H1 (cell line): Measurements from ENCODE around the gene TRIOBP. TPM values are rescaled to one million over a fixed set of nuclear protein-coding genes. Genes with fewer than 3 reads are reported as not detected.

ENCODE experiments used
- CTCF ChIA-PET: fragments of 300-600 bp; sonication (Branson Sonifier 250); formaldehyde crosslinking; loops from one replicate; lab custom pipeline; 2021; ENCODE audit not compliant: partially characterized antibody; lab: Charles Lee
- POLR2A ChIA-PET: fragments of 300-600 bp; sonication (Branson Sonifier 250); formaldehyde crosslinking; loops from one replicate; lab custom pipeline; 2021; ENCODE audit warnings: inconsistent platforms; ENCODE audit not compliant: partially characterized antibody; lab: Charles Lee
- DNase-seq, 2 experiments: peaks; one replicate each; pipeline versions ENCODE4 v3.0.0 to v3.0.0-alpha.2; 2010 to 2022; ENCODE audit warnings: low spot score in 2 of 2, low read depth in 1 of 2, mixed read lengths in 1 of 2
- FAIRE-seq: peaks from 2 replicates; lab custom pipeline; 2011; peaks lifted over from hg19 to GRCh38; lab: Jason Lieb, UNC
- H2AFZ ChIP-seq: 2 replicates; pipeline ENCODE4 v1.8.1; 2012; ENCODE audit warnings: low read length, inconsistent platforms
- H2AK5ac ChIP-seq: 2 replicates; pipeline ENCODE4 v1.6.1; 2013; ENCODE audit warnings: low read depth, low read length
- H2BK120ac ChIP-seq: replicated peaks from 2 replicates; pipeline ENCODE3; 2013; ENCODE audit warnings: low read depth, low read length, inconsistent platforms
- H2BK12ac ChIP-seq: 2 replicates; pipeline ENCODE4 v1.6.1; 2013; ENCODE audit warnings: low read depth, low read length
- H2BK15ac ChIP-seq: 2 replicates; pipeline ENCODE4 v1.6.1; 2013; ENCODE audit warnings: low read length
- H2BK20ac ChIP-seq: 2 replicates; pipeline ENCODE4 v1.6.1; 2013; ENCODE audit warnings: low read length
- H2BK5ac ChIP-seq: 2 replicates; pipeline ENCODE4 v1.6.1; 2013; ENCODE audit warnings: low read depth, low read length
- H3K14ac ChIP-seq: 2 replicates; pipeline ENCODE4 v1.6.1; 2013; ENCODE audit warnings: inconsistent platforms; ENCODE audit not compliant: insufficient read length
- H3K18ac ChIP-seq: 2 replicates; pipeline ENCODE4 v1.6.1; 2013; ENCODE audit warnings: low read length; ENCODE audit errors: extremely low read depth
- H3K23ac ChIP-seq: 2 replicates; pipeline ENCODE4 v1.6.1; 2013; ENCODE audit warnings: inconsistent platforms; ENCODE audit not compliant: insufficient read length
- H3K23me2 ChIP-seq: 2 replicates; pipeline ENCODE4 v1.6.1; 2013; ENCODE audit warnings: low read depth, low read length
- H3K27ac ChIP-seq: 2 replicates; pipeline ENCODE4 v1.6.1; 2011; ENCODE audit warnings: low read depth, low read length, inconsistent platforms
- H3K27me3 ChIP-seq, 4 experiments: replicated peaks in 1 of 4; 1 replicate in 1 of 4; 2 replicates in 3 of 4; pipeline versions ENCODE4 v1.6.1 to v1.8.1; 2011 to 2013; ENCODE audit warnings: low read length in 3 of 4, mild to moderate bottlenecking in 3 of 4, inconsistent platforms in 2 of 4, mixed read lengths in 2 of 4, moderate library complexity in 1 of 4; ENCODE audit not compliant: control insufficient read depth in 3 of 4, insufficient read depth in 3 of 4; ENCODE audit errors: extremely low read depth in 1 of 4
- H3K36me3 ChIP-seq, 4 experiments: 2 replicates each; pipeline versions ENCODE4 v1.6.1 to v1.8.1; 2011 to 2013; ENCODE audit warnings: mild to moderate bottlenecking in 4 of 4, low read length in 3 of 4, moderate library complexity in 2 of 4, control low read depth in 1 of 4, inconsistent platforms in 1 of 4; ENCODE audit not compliant: insufficient read depth in 4 of 4, control insufficient read depth in 2 of 4
- H3K4ac ChIP-seq: replicated peaks from 2 replicates; pipeline ENCODE3; 2013; ENCODE audit warnings: low read length, low read depth, mixed read lengths, inconsistent platforms; ENCODE audit not compliant: insufficient read length
- H3K4me1 ChIP-seq, 4 experiments: replicated peaks in 1 of 4; 1 replicate in 1 of 4; 2 replicates in 3 of 4; pipeline versions ENCODE4 v1.6.1 to v1.8.1; 2011 to 2013; ENCODE audit warnings: low read length in 3 of 4, inconsistent platforms in 2 of 4, mixed read lengths in 1 of 4; ENCODE audit not compliant: insufficient read depth in 4 of 4, control insufficient read depth in 3 of 4
- H3K4me2 ChIP-seq, 2 experiments: 2 replicates each; pipeline versions ENCODE4 v1.6.1 to v1.8.1; 2011 to 2013; ENCODE audit warnings: low read depth in 2 of 2, low read length in 2 of 2, control low read depth in 1 of 2, inconsistent platforms in 1 of 2, mild to moderate bottlenecking in 1 of 2; ENCODE audit not compliant: insufficient read depth in 1 of 2
- H3K4me3 ChIP-seq, 4 experiments: fragments of 200-600, 300-600 bp in 1 of 4; sonication (generic), shearing (Covaris generic), sonication (Bioruptor Twin) in 1 of 4; 2 replicates each; pipeline versions ENCODE4 v1.5.1 to v1.8.1; 2011 to 2016; ENCODE audit warnings: low read length in 4 of 4, low read depth in 3 of 4, control low read depth in 2 of 4, inconsistent platforms in 2 of 4, mild to moderate bottlenecking in 2 of 4, mixed read lengths in 1 of 4, moderate library complexity in 1 of 4; ENCODE audit not compliant: insufficient read depth in 2 of 4; ENCODE audit errors: extremely low read depth in 1 of 4
- H3K56ac ChIP-seq: replicated peaks from 2 replicates; pipeline ENCODE3; 2013; ENCODE audit warnings: low read depth, mild to moderate bottlenecking, mixed read lengths, low read length, inconsistent platforms; ENCODE audit not compliant: insufficient read length
- H3K79me1 ChIP-seq: 2 replicates; pipeline ENCODE4 v1.6.1; 2013; ENCODE audit warnings: low read depth, low read length, control low read depth
- H3K79me2 ChIP-seq, 2 experiments: 2 replicates each; pipeline versions ENCODE4 v1.6.1 to v1.8.1; 2012 to 2013; ENCODE audit warnings: low read length in 2 of 2, mild to moderate bottlenecking in 2 of 2, inconsistent platforms in 1 of 2; ENCODE audit not compliant: insufficient read depth in 2 of 2, control insufficient read depth in 1 of 2
- H3K9ac ChIP-seq, 4 experiments: replicated peaks in 1 of 4; 1 replicate in 1 of 4; 2 replicates in 3 of 4; pipeline versions ENCODE4 v1.6.1 to v1.8.1; 2011 to 2013; ENCODE audit warnings: low read depth in 3 of 4, low read length in 3 of 4, control low read depth in 2 of 4, mild to moderate bottlenecking in 2 of 4, moderate library complexity in 2 of 4, inconsistent platforms in 1 of 4; ENCODE audit errors: extremely low read depth in 1 of 4
- H3K9me3 ChIP-seq, 2 experiments: 2 replicates each; pipeline versions ENCODE4 v1.6.1 to v1.8.1; 2012 to 2013; ENCODE audit warnings: mild to moderate bottlenecking in 2 of 2, moderate library complexity in 2 of 2, control low read depth in 1 of 2, inconsistent platforms in 1 of 2, low read depth in 1 of 2, low read length in 1 of 2, mixed read lengths in 1 of 2; ENCODE audit not compliant: insufficient read depth in 2 of 2
- H4K20me1 ChIP-seq, 2 experiments: replicated peaks in 1 of 2; 2 replicates each; pipeline versions ENCODE3 to v1.8.1; 2011 to 2013; ENCODE audit warnings: inconsistent platforms in 2 of 2, low read length in 2 of 2, mild to moderate bottlenecking in 1 of 2; ENCODE audit not compliant: insufficient read depth in 2 of 2, control insufficient read depth in 1 of 2
- H4K5ac ChIP-seq: 2 replicates; pipeline ENCODE4 v1.6.1; 2013; ENCODE audit warnings: low read length, low read depth, mixed read lengths, inconsistent platforms; ENCODE audit not compliant: insufficient read length
- H4K8ac ChIP-seq: 2 replicates; pipeline ENCODE4 v1.8.0; 2013; ENCODE audit warnings: mild to moderate bottlenecking, moderate library complexity, low read length, inconsistent platforms; ENCODE audit not compliant: insufficient read depth; ENCODE audit errors: extremely low read depth
- H4K91ac ChIP-seq: replicated peaks from 2 replicates; pipeline ENCODE3; 2013; ENCODE audit warnings: low read length, mixed read lengths, inconsistent platforms; ENCODE audit not compliant: insufficient read length
- CTBP2 ChIP-seq: IDR thresholded peaks from 2 replicates; pipeline ENCODE4 v1.7.0; 2011; ENCODE audit warnings: borderline replicate concordance, mild to moderate bottlenecking, moderate library complexity, mixed read lengths, low read length; ENCODE audit not compliant: insufficient read depth, insufficient read length
- POLR2A ChIP-seq, 2 experiments: IDR thresholded peaks; 1 replicate in 1 of 2; 2 replicates in 1 of 2; pipeline ENCODE4 v1.6.1; 2011; ENCODE audit warnings: low read depth in 2 of 2, low read length in 2 of 2, mild to moderate bottlenecking in 2 of 2; ENCODE audit errors: control extremely low read depth in 1 of 2
- POLR2AphosphoS5 ChIP-seq: IDR thresholded peaks from 2 replicates; pipeline ENCODE4 v1.6.1; 2011; ENCODE audit warnings: low read depth, low read length
- RFX5 ChIP-seq: IDR thresholded peaks from 2 replicates; pipeline ENCODE4 v1.6.1; 2011; ENCODE audit warnings: low read depth, low read length, improper control_type of control experiment, borderline replicate concordance
- WGBS, 2 experiments: shearing (Covaris generic) in 1 of 2; methylation state at CpG; one replicate each; pipeline versions ENCODE4 v1.1.6 to v1.1.7; 2013 to 2015; ENCODE audit warnings: low lambda C conversion rate in 2 of 2, mixed read lengths in 2 of 2, inconsistent platforms in 1 of 2, low coverage in 1 of 2, missing lambda C conversion rate in 1 of 2; ENCODE audit not compliant: insufficient replicate concordance in 2 of 2, insufficient coverage in 1 of 2, insufficient read length in 1 of 2; ENCODE audit errors: extremely low coverage in 1 of 2, missing lambda C conversion rate in 1 of 2; 5-methylcytosine and 5-hydroxymethylcytosine counted together
- polyA plus RNA-seq, 7 experiments: library from polyadenylated mRNA; depleted of rRNA in 3 of 7; stranded (reverse) in 5 of 7; unstranded in 2 of 7; fragments of >200 nt in 5 of 7; fragments of 200-250 nt in 2 of 7; gene quantifications; 1 replicate in 5 of 7; 2 replicates in 1 of 7; 4 replicates in 1 of 7; pipeline versions ENCODE4 v1.2.1 to v1.2.3, GENCODE V29; 2011 to 2013; ENCODE audit warnings: missing spikeins in 2 of 7, mixed read lengths in 2 of 7
- total RNA-seq: library from RNA; stranded (reverse); fragmentation: NEBNext Ultra II Directional; extraction: Animal tissue kit (Norgen Biotek cat#: 25700); gene quantifications from 2 replicates; pipeline ENCODE4 v1.2.1, GENCODE V29; 2021

TRIOBP gene
- total and polyA plus RNA-seq, 2 of the 8 experiments (the other 6 are each of a cell fraction or from before 2014, with no cell fraction given), result 18.2 to 27.3 TPM

GRCh38 chr22:37692627-37693285 lies 4.1 kb upstream of the TRIOBP start:
- POLR2A ChIA-PET, result interaction anchor here (0.9 to 2.0 kb wide), 4 partner anchors 12 to 71 kb away, joined by 3 to 6 read pairs (median 3); no protein-coding TSS in a partner anchor
- Histone ChIP-seq H2BK15ac (no peak overlapping the region), H4K8ac (no peak overlapping the region; the same call in 1 of the 2 replicates), H2BK120ac (no peak overlapping the region), H3K4me1 (peaks cover 0 to 4% (median 0%) of the 10 kb centered on the region in 4 experiments; a peak in 2 of 7 replicates), H2BK12ac (no peak overlapping the region), H3K9me3 (no peaks in the 10 kb centered on the region), H3K23ac (no peak overlapping the region), H2AK5ac (no peak overlapping the region), H3K79me1 (no peaks in the 10 kb centered on the region), H2BK5ac (no peak overlapping the region), H3K27ac (no peak overlapping the region), H3K4me2 (no peak overlapping the region), H3K79me2 (no peaks in the 10 kb centered on the region), H3K9ac (no peak overlapping the region), H4K20me1 (peaks cover 0 to 6% of the 10 kb centered on the region in 2 experiments), H2AFZ (no peak overlapping the region), H4K91ac (no peak overlapping the region), H3K27me3 (no peaks in the 10 kb centered on the region), H3K56ac (no peak overlapping the region), H3K18ac (no peak overlapping the region), H3K4ac (no peak overlapping the region), H2BK20ac (no peak overlapping the region), H3K36me3 (peaks cover 5 to 29% (median 15%) of the 10 kb centered on the region in 4 experiments; a peak in 7 of 8 replicates), H3K23me2 (peaks cover 6% of the 10 kb centered on the region; the same call in 1 of the 2 replicates), H4K5ac (no peak overlapping the region), H3K4me3 (no peak overlapping the region), H3K14ac (no peak overlapping the region)
- WGBS, 2 experiments, result 86% methylated on average over 15 of the region's 15 CpGs; no CpG with 5 or more reads in 1 of the 2 experiments
- CTCF ChIA-PET, result interaction anchor here (1.4 to 7.3 kb wide), 2 partner anchors 35 to 50 kb away, joined by 3 to 37 read pairs; partner anchors contain the start of gene PDXP
- FAIRE-seq, result no peak
- peak in 1 of 2 experiments; percentile 20; a peak in 1 of 3 replicates for TF ChIP-seq POLR2A (IDR thresholded peaks at IDR 0.05; ENCODE audit: control extremely low read depth in 1 of 2, low read depth in 2 of 2, low read length in 2 of 2)
- no peak for TF ChIP-seq RFX5
- TF ChIP-seq POLR2AphosphoS5, result peak; percentile 29; the same call in 1 of the 2 replicates
- no peak for TF ChIP-seq CTBP2
- DNase-seq, result no peak
